Caco-2 (cell line): ENCODE results near the gene GFM1. TPM values are rescaled to one million over a fixed set of nuclear protein-coding genes. Genes with fewer than 3 reads are reported as not detected.

Experiments
- BruUV-seq: library from RNA; stranded (reverse); fragments of 400-500 nt; replicated peaks from 2 replicates; lab custom pipeline; 2021; lab: Mats Ljungman, UMichigan
- CTCF ChIA-PET: fragments of 300-600 bp; sonication (Branson Sonifier 250); formaldehyde crosslinking; loops from one replicate; lab custom pipeline; 2022; ENCODE audit warnings: antibody characterized with exemption; lab: Charles Lee
- POLR2A ChIA-PET: fragments of 300-600 bp; sonication (Branson Sonifier 250); formaldehyde crosslinking; loops from one replicate; lab custom pipeline; 2022; ENCODE audit warnings: antibody characterized with exemption; lab: Charles Lee
- DNase-seq, 2 experiments: peaks; one replicate each; pipeline versions ENCODE4 v3.0.0 to v3.0.0-alpha.2; 2020 to 2022
- H3K27me3 ChIP-seq: replicated peaks from 2 replicates; pipeline ENCODE4 v1.6.0; 2011; ENCODE audit warnings: low read length; ENCODE audit not compliant: control insufficient read depth, insufficient read depth
- H3K36me3 ChIP-seq: 2 replicates; pipeline ENCODE4 v1.5.1; 2011; ENCODE audit warnings: low read length; ENCODE audit not compliant: control insufficient read depth, insufficient read depth
- H3K4me1 ChIP-seq: fragments of 250-450 bp; sonication (Bioruptor Pico); 2 replicates; pipeline ENCODE4 v1.5.1; 2020; ENCODE audit warnings: mild to moderate bottlenecking
- H3K4me3 ChIP-seq: 2 replicates; pipeline ENCODE4 v1.5.1; 2011; ENCODE audit warnings: low read depth, mild to moderate bottlenecking, control low read depth, low read length
- H3K9me3 ChIP-seq: fragments of 250-450 bp; sonication (Bioruptor Pico); 2 replicates; pipeline ENCODE4 v1.5.1; 2020; ENCODE audit warnings: mild to moderate bottlenecking, moderate library complexity
- H3K27ac Mint-ChIP-seq: one replicate; pipeline ENCODE4 v1.8.0; 2022; ENCODE audit warnings: mixed read lengths; ENCODE audit not compliant: unreplicated experiment
- H3K27me3 Mint-ChIP-seq: one replicate; pipeline ENCODE4 v1.8.0; 2022; ENCODE audit warnings: mixed read lengths; ENCODE audit not compliant: insufficient read depth, unreplicated experiment
- H3K36me3 Mint-ChIP-seq: one replicate; pipeline ENCODE4 v1.8.0; 2022; ENCODE audit warnings: mild to moderate bottlenecking, mixed read lengths; ENCODE audit not compliant: insufficient read depth, unreplicated experiment
- H3K4me1 Mint-ChIP-seq: one replicate; pipeline ENCODE4 v1.8.0; 2022; ENCODE audit warnings: low read depth, mixed read lengths; ENCODE audit not compliant: unreplicated experiment
- H3K4me3 Mint-ChIP-seq: one replicate; pipeline ENCODE4 v1.8.0; 2022; ENCODE audit warnings: mild to moderate bottlenecking, moderate library complexity, mixed read lengths; ENCODE audit not compliant: unreplicated experiment
- H3K9me3 Mint-ChIP-seq: one replicate; pipeline ENCODE4 v1.8.0; 2022; ENCODE audit warnings: mixed read lengths; ENCODE audit not compliant: unreplicated experiment
- intact Hi-C: fragments of 100-400 bp; cut with micrococcal nuclease; formaldehyde crosslinking; loops from one replicate; pipeline ENCODE4 v1.10.0; 2022; ENCODE audit not compliant: unreplicated experiment
- total RNA-seq: library from RNA; stranded (reverse); gene quantifications from 2 replicates; pipeline ENCODE4 v1.2.3, GENCODE V29; 2022
- TF ChIP-seq, protein P1 (sequence below), 2 experiments: fragments of 200-600 bp in 1 of 2; IDR thresholded peaks; 1 replicate in 1 of 2; 2 replicates in 1 of 2; pipeline versions ENCODE4 v1.5.1 to v1.8.0; 2011 to 2022; ENCODE audit warnings: antibody characterized with exemption in 1 of 2, control low read depth in 1 of 2, inconsistent platforms in 1 of 2, low read depth in 1 of 2, low read length in 1 of 2, mild to moderate bottlenecking in 1 of 2, moderate library complexity in 1 of 2; ENCODE audit not compliant: insufficient read depth in 1 of 2, severe bottlenecking in 1 of 2, unreplicated experiment in 1 of 2

The GFM1 gene
- total RNA-seq, 1 experiment from 2014 or later: 58.2 TPM

DNA sequence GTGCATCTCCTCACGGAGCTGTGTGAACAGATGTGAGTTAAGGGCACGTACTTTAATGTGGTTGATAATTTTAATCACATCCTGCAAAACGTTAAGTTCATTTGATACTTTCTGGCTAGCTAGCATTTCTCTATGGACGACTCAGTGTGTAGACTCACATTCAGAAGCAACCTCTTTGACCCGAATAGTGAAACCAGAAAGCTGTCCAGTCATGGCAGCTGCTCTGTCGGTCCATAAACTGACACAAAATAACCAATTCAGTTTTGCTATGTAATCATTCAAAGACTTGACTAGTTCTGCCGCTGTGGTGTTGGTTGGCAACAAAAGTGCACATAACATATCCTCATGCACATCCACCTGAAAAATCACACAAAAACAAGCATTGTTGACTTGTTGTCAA is 3.7 kb upstream of the GFM1 start:
- Mint-ChIP-seq H3K36me3 (peaks cover 6% of the 10 kb centered on the region), H3K4me1 (no peaks in the 10 kb centered on the region), H3K27ac (no peak overlapping the region), H3K27me3 (no peaks in the 10 kb centered on the region), H3K9me3 (no peaks in the 10 kb centered on the region), H3K4me3 (no peak overlapping the region)
- POLR2A ChIA-PET: no interaction called here
- Histone ChIP-seq H3K9me3 (no peaks in the 10 kb centered on the region), H3K27me3 (no peaks in the 10 kb centered on the region; the same call in 1 of the 2 replicates), H3K4me1 (0 out of 2 replicates have a peak, but pooled peaks cover 3% of the 10 kb centered on the region), H3K36me3 (no peaks in the 10 kb centered on the region), H3K4me3 (no peak overlapping the region)
- TF ChIP-seq, protein P1, sequence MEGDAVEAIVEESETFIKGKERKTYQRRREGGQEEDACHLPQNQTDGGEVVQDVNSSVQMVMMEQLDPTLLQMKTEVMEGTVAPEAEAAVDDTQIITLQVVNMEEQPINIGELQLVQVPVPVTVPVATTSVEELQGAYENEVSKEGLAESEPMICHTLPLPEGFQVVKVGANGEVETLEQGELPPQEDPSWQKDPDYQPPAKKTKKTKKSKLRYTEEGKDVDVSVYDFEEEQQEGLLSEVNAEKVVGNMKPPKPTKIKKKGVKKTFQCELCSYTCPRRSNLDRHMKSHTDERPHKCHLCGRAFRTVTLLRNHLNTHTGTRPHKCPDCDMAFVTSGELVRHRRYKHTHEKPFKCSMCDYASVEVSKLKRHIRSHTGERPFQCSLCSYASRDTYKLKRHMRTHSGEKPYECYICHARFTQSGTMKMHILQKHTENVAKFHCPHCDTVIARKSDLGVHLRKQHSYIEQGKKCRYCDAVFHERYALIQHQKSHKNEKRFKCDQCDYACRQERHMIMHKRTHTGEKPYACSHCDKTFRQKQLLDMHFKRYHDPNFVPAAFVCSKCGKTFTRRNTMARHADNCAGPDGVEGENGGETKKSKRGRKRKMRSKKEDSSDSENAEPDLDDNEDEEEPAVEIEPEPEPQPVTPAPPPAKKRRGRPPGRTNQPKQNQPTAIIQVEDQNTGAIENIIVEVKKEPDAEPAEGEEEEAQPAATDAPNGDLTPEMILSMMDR (IDR thresholded peaks at IDR 0.05; ENCODE audit: insufficient read depth in 1 of 2, low read depth in 1 of 2, low read length in 1 of 2, severe bottlenecking in 1 of 2, unreplicated experiment in 1 of 2): no peak
- DNase-seq: no peak
- intact Hi-C loops: loop anchor here (5.0 kb wide), 2 partner anchors 73 to 103 kb away; no protein-coding TSS in a partner anchor
- CTCF ChIA-PET: no interaction called here
- BruUV-seq: no TSS peak

DNA sequence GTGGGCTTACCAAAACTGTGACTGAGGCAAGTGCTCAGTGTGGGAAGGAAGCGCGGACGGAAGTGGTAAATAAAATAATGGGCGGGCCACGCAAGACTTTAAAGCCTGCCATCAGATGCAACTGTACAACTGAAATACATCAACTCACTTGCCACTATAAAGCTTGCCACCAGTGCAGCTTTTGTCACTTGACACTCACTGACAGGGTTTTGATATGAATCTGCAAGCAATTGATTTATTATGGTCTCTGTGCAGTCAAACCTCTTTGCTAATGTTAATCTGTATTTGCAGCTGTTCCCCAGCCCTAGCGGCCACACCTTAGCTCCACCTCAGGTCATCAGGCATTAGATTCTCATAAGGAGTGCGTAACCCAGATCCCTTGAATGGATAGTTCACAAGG is 2.3 kb upstream of the GFM1 start:
- H3K4me3 ChIP-seq: no peak overlapping the region
- H3K27me3 Mint-ChIP-seq: no peaks in the 10 kb centered on the region
- ChIA-PET CTCF (no interaction called here), POLR2A (no interaction called here)
- H3K4me3 Mint-ChIP-seq: no peak overlapping the region
- H3K9me3 ChIP-seq: no peaks in the 10 kb centered on the region
- H3K4me1 ChIP-seq: 0 out of 2 replicates have a peak, but pooled peaks cover 9% of the 10 kb centered on the region
- no peaks in the 10 kb centered on the region for H3K9me3 Mint-ChIP-seq
- H3K36me3 ChIP-seq: no peaks in the 10 kb centered on the region
- no peak overlapping the region for H3K27ac Mint-ChIP-seq
- H3K27me3 ChIP-seq: no peaks in the 10 kb centered on the region; the same call in 1 of the 2 replicates
- peaks cover 6% of the 10 kb centered on the region for H3K36me3 Mint-ChIP-seq
- H3K4me1 Mint-ChIP-seq: no peaks in the 10 kb centered on the region
- BruUV-seq: no TSS peak
- no peak for DNase-seq
- TF ChIP-seq, protein P1 (IDR thresholded peaks at IDR 0.05; ENCODE audit: insufficient read depth in 1 of 2, low read depth in 1 of 2, low read length in 1 of 2, severe bottlenecking in 1 of 2, unreplicated experiment in 1 of 2): no peak
- intact Hi-C loops: loop anchor here (5.0 kb wide), 2 partner anchors 75 to 105 kb away; no protein-coding TSS in a partner anchor

DNA sequence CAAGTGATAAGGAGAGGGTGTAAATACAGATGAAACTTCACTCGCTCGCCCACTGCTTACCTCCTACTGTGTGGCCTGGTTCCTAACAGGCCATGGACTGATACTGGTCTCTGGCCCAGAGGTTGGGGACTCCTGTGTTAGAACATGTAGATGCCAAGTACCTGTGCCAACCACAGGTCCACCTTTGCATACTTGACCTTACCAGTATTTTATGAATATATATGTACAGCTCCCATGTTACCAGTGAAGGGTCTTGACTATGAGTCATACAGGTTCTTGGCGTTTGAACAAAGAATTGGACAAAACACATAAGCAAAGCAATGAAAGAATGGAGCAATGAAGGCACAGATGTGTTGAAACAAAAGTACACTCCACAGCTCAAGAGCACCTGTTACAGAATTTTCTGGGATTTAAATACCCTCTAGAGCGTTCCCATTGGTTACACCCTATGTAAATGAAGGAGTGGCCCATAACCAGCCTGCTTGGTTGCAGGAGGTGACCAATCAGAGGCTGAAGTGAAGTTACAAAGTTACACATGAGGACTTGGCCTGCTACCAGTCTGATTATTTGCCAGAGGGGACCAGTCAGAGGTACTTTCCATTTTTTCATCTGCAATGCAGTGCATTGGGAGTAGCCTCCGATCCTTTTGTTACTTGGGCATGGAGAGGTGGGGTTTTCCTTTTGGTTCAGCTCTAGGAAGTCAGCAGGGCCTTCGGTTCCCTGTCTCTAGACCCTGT is 1.7 kb upstream of the GFM1 start:
- BruUV-seq: no TSS peak
- no peaks in the 10 kb centered on the region for H3K9me3 Mint-ChIP-seq
- peaks cover 9% of the 10 kb centered on the region for H3K36me3 Mint-ChIP-seq
- TF ChIP-seq, protein P1 (IDR thresholded peaks at IDR 0.05; ENCODE audit: insufficient read depth in 1 of 2, low read depth in 1 of 2, low read length in 1 of 2, severe bottlenecking in 1 of 2, unreplicated experiment in 1 of 2): no peak
- H3K36me3 ChIP-seq: no peaks in the 10 kb centered on the region
- H3K4me3 Mint-ChIP-seq: no peak overlapping the region
- POLR2A ChIA-PET: no interaction called here
- no peaks in the 10 kb centered on the region for H3K27me3 Mint-ChIP-seq
- intact Hi-C loops: loop anchor here (5.0 kb wide), 2 partner anchors 75 to 105 kb away; no protein-coding TSS in a partner anchor
- no peak overlapping the region for H3K27ac Mint-ChIP-seq
- H3K4me1 ChIP-seq: 0 out of 2 replicates have a peak, but pooled peaks cover 9% of the 10 kb centered on the region
- H3K4me3 ChIP-seq: no peak overlapping the region
- H3K4me1 Mint-ChIP-seq: no peaks in the 10 kb centered on the region
- no peak for DNase-seq
- H3K27me3 ChIP-seq: no peaks in the 10 kb centered on the region; the same call in 1 of the 2 replicates
- CTCF ChIA-PET: no interaction called here
- H3K9me3 ChIP-seq: no peaks in the 10 kb centered on the region
